Ascending aorta (tissue), 2 donors: ENCODE measurements around the gene SPATA4. TPM values are rescaled to one million over a fixed set of nuclear protein-coding genes. Genes with fewer than 3 reads are reported as not detected.
A peak's percentile ranks its signal among the peaks of the same experiment; 100 is the strongest.

Experiments used
- DNase-seq, 2 donors: peaks; one replicate each; pipeline ENCODE4 v3.0.0-alpha.2; 2019; ENCODE audit warnings: low spot score in 2 of 2
- H3K27ac ChIP-seq, 2 donors: fragments of 200-600 bp; sonication (generic); one replicate each; pipeline ENCODE4 v1.5.1; 2016 to 2017; ENCODE audit warnings: mild to moderate bottlenecking in 1 of 2
- H3K27me3 ChIP-seq: fragments of 200-600 bp; sonication (generic); one replicate; pipeline ENCODE4 v1.5.1; 2017
- H3K36me3 ChIP-seq, 2 donors: fragments of 200-600 bp; sonication (generic); one replicate each; pipeline ENCODE4 v1.5.1; 2016
- H3K4me1 ChIP-seq, 2 donors: fragments of 200-600 bp; sonication (generic); one replicate each; pipeline ENCODE4 v1.5.1; 2016 to 2017; ENCODE audit warnings: mild to moderate bottlenecking in 1 of 2
- H3K4me3 ChIP-seq, 2 donors: fragments of 200-600 bp; sonication (generic); one replicate each; pipeline ENCODE4 v1.5.1; 2016 to 2017; ENCODE audit warnings: mild to moderate bottlenecking in 1 of 2
- H3K9me3 ChIP-seq, 2 donors: fragments of 200-600 bp; sonication (generic); one replicate each; pipeline ENCODE4 v1.5.1; 2016
- intact Hi-C: fragments of 100-400 bp; cut with DNase I; formaldehyde crosslinking; loops from one replicate; pipeline ENCODE4 v1.15.1; 2023
- total RNA-seq: library from RNA; depleted of rRNA; stranded (reverse); fragments of >200 nt; gene quantifications from one replicate; pipeline ENCODE4 v1.1.0, GENCODE V29; 2016
- TF ChIP-seq, protein P1 (sequence below), 3 experiments: fragments of 200-600 bp in 2 of 3; fragments of 450-650 bp in 1 of 3; sonication (generic) in 2 of 3; IDR thresholded peaks; one replicate each; pipeline ENCODE4 v1.5.1; 2016 to 2019; ENCODE audit warnings: antibody characterized with exemption in 3 of 3, mild to moderate bottlenecking in 1 of 3, moderate library complexity in 1 of 3

SPATA4 gene
- total RNA-seq, 1 donor from 2014 or later: not detected

- intact Hi-C loops: no loop called here
- DNase-seq: no peak
Observed at GRCh38 chr4:176236946-176237345, 41.6 kb upstream of the SPATA4 start.

DNA sequence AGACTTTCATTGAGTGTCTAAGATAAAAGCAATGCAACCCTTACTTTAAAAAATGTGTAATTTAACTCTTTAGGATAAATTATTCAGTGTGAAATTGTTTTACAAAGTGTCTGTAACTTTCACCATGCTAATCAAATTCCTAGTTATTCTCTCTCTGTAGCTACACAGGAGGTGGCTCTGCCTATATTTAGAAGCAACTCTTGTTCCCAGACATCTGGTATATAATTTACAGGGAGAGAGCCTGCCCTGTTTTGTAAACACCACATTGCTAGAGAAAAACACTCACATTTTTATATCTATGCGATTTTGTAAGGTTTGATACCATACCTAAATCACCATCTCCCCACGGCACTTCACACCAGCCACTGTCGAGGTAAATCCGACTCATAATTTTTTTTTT is 35.5 kb upstream of the SPATA4 start:
- H3K27ac ChIP-seq: no peak overlapping the region
- intact Hi-C loops: no loop called here
- H3K9me3 ChIP-seq: peaks cover 0 to 5% of the 10 kb centered on the region in 2 donors
- H3K27me3 ChIP-seq: no peaks in the 10 kb centered on the region
- TF ChIP-seq, protein P1, sequence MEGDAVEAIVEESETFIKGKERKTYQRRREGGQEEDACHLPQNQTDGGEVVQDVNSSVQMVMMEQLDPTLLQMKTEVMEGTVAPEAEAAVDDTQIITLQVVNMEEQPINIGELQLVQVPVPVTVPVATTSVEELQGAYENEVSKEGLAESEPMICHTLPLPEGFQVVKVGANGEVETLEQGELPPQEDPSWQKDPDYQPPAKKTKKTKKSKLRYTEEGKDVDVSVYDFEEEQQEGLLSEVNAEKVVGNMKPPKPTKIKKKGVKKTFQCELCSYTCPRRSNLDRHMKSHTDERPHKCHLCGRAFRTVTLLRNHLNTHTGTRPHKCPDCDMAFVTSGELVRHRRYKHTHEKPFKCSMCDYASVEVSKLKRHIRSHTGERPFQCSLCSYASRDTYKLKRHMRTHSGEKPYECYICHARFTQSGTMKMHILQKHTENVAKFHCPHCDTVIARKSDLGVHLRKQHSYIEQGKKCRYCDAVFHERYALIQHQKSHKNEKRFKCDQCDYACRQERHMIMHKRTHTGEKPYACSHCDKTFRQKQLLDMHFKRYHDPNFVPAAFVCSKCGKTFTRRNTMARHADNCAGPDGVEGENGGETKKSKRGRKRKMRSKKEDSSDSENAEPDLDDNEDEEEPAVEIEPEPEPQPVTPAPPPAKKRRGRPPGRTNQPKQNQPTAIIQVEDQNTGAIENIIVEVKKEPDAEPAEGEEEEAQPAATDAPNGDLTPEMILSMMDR (IDR thresholded peaks at IDR 0.05): no peak
- H3K4me3 ChIP-seq: no peak overlapping the region
- no peaks in the 10 kb centered on the region for H3K4me1 ChIP-seq
- H3K36me3 ChIP-seq: no peaks in the 10 kb centered on the region
- no peak for DNase-seq

More at GRCh38 chr4:176236946-176237345, 41.6 kb upstream of the SPATA4 start:
- Histone ChIP-seq H3K4me3 (no peak overlapping the region), H3K9me3 (peaks cover 7 to 27% of the 10 kb centered on the region in 2 donors), H3K4me1 (no peaks in the 10 kb centered on the region), H3K27ac (peak overlapping the region in 1 of 2 donors; percentile 78), H3K36me3 (no peaks in the 10 kb centered on the region), H3K27me3 (no peaks in the 10 kb centered on the region)
- TF ChIP-seq, protein P1 (IDR thresholded peaks at IDR 0.05): no peak

- no peak for DNase-seq
- H3K4me3 ChIP-seq: no peak overlapping the region
- no peaks in the 10 kb centered on the region for H3K9me3 ChIP-seq
- no peak overlapping the region for H3K27ac ChIP-seq
- intact Hi-C loops: no loop called here
- H3K27me3 ChIP-seq: no peaks in the 10 kb centered on the region
- no peaks in the 10 kb centered on the region for H3K36me3 ChIP-seq
- TF ChIP-seq, protein P1 (IDR thresholded peaks at IDR 0.05): no peak
- no peaks in the 10 kb centered on the region for H3K4me1 ChIP-seq
Observed at GRCh38 chr4:176229645-176230044, 34.3 kb upstream of the SPATA4 start.

GRCh38 chr4:176226736-176227135 is 31.4 kb upstream of the SPATA4 start:
- no peaks in the 10 kb centered on the region for H3K4me1 ChIP-seq
- H3K36me3 ChIP-seq: no peaks in the 10 kb centered on the region
- no peak overlapping the region for H3K4me3 ChIP-seq
- TF ChIP-seq, protein P1 (IDR thresholded peaks at IDR 0.05): no peak
- H3K27me3 ChIP-seq: no peaks in the 10 kb centered on the region
- intact Hi-C loops: no loop called here
- no peak overlapping the region for H3K27ac ChIP-seq
- H3K9me3 ChIP-seq: no peaks in the 10 kb centered on the region
- DNase-seq: no peak

DNA sequence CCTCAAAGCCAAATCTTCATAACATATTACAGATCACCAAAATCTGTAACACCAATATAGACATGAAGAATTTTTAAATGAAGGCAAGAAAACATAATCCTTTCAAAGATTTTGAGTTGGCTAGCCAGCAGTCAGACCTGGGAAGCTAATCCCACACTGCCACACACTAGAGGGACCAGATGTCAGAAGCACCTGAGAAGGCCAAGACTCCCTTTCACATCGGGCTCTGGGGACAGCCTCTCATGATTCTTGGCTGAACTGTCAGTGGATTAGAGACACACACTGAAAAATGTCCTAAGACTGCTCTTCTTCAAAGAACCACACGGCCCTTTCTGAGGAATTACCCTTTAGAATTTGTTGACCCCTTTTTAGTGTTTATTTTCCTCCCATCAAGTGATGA is 28.2 kb upstream of the SPATA4 start:
- Histone ChIP-seq H3K27ac (no peak overlapping the region), H3K9me3 (no peaks in the 10 kb centered on the region), H3K27me3 (no peaks in the 10 kb centered on the region), H3K36me3 (no peaks in the 10 kb centered on the region), H3K4me3 (no peak overlapping the region), H3K4me1 (no peaks in the 10 kb centered on the region)
- TF ChIP-seq, protein P1 (IDR thresholded peaks at IDR 0.05): no peak
- intact Hi-C loops: no loop called here
- DNase-seq: no peak

DNA sequence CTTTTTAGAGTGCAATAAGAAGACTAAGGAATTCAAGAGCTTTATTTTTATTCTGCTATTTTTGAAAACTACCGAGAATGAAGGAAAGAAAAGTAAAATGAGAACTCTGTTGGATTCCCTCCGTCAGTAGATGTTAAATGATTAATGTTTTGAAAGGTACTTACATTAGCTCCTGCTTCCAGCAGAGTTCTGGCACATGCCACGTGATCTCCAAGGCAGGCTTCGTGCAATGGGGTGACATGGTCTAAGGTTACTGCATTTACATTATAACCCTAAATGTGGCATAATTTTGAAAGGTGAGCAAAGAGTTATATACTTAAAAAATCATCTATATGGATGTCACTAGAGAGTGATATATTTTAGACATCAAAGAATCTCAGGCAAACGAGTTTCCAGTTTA is 26.8 kb upstream of the SPATA4 start:
- intact Hi-C loops: no loop called here
- H3K4me3 ChIP-seq: no peak overlapping the region
- H3K4me1 ChIP-seq: no peaks in the 10 kb centered on the region
- H3K9me3 ChIP-seq: no peaks in the 10 kb centered on the region
- DNase-seq: no peak
- TF ChIP-seq, protein P1 (IDR thresholded peaks at IDR 0.05): no peak
- no peak overlapping the region for H3K27ac ChIP-seq
- no peaks in the 10 kb centered on the region for H3K36me3 ChIP-seq
- H3K27me3 ChIP-seq: no peaks in the 10 kb centered on the region
